HUES6 (cell line): ENCODE measurements around the gene ABCA3.

Experiments used
- H3K27ac ChIP-seq: 2 replicates; pipeline ENCODE4 v1.7.0; 2013; ENCODE audit warnings: low read depth, mild to moderate bottlenecking, low read length, inconsistent platforms
- H3K27me3 ChIP-seq: 2 replicates; pipeline ENCODE4 v1.6.1; 2013; ENCODE audit warnings: low read length; ENCODE audit not compliant: control insufficient read depth, insufficient read depth
- H3K36me3 ChIP-seq: 2 replicates; pipeline ENCODE4 v1.6.1; 2013; ENCODE audit warnings: low read length; ENCODE audit not compliant: control insufficient read depth, insufficient read depth
- H3K4me1 ChIP-seq: 2 replicates; pipeline ENCODE4 v1.6.1; 2013; ENCODE audit warnings: low read length; ENCODE audit not compliant: control insufficient read depth, insufficient read depth
- H3K4me3 ChIP-seq: 2 replicates; pipeline ENCODE4 v1.5.1; 2013; ENCODE audit warnings: low read depth, low read length
- H3K9ac ChIP-seq: one replicate; pipeline ENCODE4 v1.6.1; 2013; ENCODE audit warnings: mild to moderate bottlenecking, low read length
- H3K9me3 ChIP-seq: 2 replicates; pipeline ENCODE4 v1.6.1; 2013; ENCODE audit warnings: low read depth, low read length; ENCODE audit not compliant: control insufficient read depth, insufficient read depth

Gene ABCA3

DNA sequence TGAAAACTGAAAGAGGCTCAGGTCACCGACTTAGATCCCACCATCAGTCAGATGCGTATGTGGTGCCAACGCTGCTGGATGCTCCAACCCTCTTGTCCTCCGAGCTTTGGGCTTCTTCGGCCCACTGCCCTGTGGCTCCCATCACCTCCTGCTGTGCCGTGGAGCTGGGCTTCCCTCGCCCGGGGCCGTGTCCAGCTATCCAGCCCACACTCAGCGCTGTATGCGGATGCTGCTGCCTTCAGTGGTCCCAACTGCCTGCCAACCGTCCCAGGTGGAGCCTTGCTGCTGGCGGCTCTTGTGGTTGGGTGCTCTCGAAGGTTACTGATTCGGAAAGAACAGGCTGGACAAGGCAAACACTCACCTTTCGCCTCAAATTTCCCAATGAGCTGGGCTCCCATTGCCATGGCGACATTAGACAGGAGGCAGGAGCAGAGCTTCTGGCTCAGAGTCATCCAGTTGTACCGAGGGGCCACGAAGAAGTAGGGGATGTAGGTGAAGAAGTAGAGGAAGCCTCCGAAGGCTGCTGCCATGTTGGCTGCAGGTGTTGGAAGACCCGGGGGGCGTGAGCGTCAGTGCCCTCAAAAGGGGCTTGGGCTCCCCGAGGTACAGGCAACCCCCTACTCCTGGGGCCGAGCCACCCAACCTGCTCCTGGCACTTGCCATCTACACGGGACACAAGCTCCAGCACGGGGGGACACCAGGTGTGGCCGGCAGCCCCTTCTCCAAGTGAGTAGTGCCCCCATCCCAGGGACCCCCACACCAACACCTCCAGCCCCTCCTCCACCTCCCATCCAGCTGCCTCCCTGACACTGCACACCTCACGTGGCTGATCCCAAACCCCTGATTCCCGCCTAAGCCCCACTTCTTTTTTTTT, 32.2 kb downstream of the ABCA3 start:
- no peak overlapping the region for H3K4me3 ChIP-seq
- H3K4me1 ChIP-seq = no peaks in the 10 kb centered on the region
- no peak overlapping the region for H3K9ac ChIP-seq
- no peaks in the 10 kb centered on the region for H3K27me3 ChIP-seq
- no peaks in the 10 kb centered on the region for H3K9me3 ChIP-seq
- H3K36me3 ChIP-seq = no peaks in the 10 kb centered on the region
- no peak overlapping the region for H3K27ac ChIP-seq

DNA sequence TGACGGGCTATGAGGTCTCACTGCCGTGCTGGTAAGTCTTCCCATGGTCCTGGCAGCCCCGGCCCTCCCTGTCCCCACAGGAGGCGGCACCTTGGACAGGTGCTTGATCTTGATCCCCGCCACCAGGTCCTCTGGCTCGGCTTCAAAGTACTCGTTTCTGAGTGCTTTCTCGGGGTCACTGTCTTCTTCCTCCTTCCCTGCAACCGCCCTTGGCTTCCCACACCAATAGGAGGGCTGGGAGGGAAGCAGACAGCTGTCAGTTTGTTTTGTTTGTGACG, 40.7 kb downstream of the ABCA3 start:
- no peak overlapping the region for H3K9ac ChIP-seq

DNA sequence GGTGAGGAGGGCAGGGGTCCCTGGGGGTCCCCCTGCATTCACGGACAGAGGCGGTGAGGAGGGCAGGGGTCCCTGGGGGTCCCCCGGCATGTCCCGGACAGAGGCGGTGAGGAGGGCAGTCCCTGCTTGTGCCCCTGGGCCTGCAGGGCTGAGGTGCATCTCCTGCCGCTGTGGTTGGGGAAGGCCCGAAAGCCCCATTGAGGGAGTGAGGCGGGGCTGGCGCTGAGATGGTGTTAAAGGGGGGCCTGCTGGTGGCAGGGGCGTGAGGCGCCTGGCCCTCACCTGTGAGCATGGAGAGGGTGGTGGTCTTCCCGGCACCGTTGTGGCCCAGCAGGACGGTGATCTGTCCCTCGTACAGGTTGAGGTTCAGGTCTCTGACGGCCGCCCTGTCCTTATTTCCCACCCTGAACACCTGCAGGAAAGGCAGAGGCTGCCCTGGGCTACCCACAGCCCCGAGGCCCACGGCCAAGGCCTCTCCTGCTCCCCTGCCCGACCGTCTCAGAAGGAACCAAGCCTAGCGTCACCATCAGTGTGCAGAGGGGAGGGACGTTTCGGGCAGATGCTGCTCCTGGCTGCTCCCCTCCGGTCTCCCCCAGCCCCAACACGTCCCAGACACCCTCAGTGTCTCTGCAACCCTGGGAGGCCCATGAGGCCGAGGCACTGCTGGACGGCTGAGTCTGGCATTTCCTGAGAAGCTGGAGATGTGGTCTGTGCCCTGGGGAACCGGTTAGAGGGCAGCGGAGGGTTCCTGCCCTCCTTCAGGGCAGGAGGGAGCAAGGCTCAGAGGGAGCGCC, 41.2 kb downstream of the ABCA3 start:
- no peaks in the 10 kb centered on the region for H3K9me3 ChIP-seq
- H3K4me3 ChIP-seq = no peak overlapping the region
- H3K36me3 ChIP-seq = no peaks in the 10 kb centered on the region
- H3K27me3 ChIP-seq = no peaks in the 10 kb centered on the region
- H3K9ac ChIP-seq = no peak overlapping the region
- no peak overlapping the region for H3K27ac ChIP-seq
- no peaks in the 10 kb centered on the region for H3K4me1 ChIP-seq

More for the DNA sequence above, 40.7 kb downstream of the ABCA3 start:
- Histone ChIP-seq H3K36me3 (no peaks in the 10 kb centered on the region), H3K27ac (no peak overlapping the region), H3K4me3 (no peak overlapping the region), H3K27me3 (no peaks in the 10 kb centered on the region), H3K9me3 (no peaks in the 10 kb centered on the region), H3K4me1 (no peaks in the 10 kb centered on the region)

DNA sequence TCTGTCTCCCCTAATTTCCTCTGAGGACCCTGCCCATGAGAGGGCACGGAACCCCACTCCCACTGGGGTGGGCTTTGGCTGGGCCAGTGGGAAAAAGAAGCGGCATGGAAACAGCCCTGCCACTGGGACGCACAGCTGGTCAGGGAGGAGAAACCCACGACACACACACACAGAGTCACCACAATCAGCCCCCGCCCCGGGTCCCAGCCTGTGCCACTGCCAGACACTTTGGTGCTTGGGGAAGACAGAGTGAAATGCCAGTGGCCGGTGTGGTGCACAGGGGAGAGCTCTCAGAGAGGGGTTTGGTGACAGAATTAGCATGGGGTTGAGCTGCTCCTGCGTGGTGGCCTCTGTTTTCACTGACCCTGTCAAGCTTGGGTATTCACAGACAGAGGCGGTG, 41.9 kb downstream of the ABCA3 start:
- Histone ChIP-seq H3K9ac (no peak overlapping the region), H3K27me3 (no peaks in the 10 kb centered on the region), H3K4me1 (no peaks in the 10 kb centered on the region), H3K9me3 (no peaks in the 10 kb centered on the region), H3K4me3 (no peak overlapping the region), H3K27ac (no peak overlapping the region), H3K36me3 (no peaks in the 10 kb centered on the region)

DNA sequence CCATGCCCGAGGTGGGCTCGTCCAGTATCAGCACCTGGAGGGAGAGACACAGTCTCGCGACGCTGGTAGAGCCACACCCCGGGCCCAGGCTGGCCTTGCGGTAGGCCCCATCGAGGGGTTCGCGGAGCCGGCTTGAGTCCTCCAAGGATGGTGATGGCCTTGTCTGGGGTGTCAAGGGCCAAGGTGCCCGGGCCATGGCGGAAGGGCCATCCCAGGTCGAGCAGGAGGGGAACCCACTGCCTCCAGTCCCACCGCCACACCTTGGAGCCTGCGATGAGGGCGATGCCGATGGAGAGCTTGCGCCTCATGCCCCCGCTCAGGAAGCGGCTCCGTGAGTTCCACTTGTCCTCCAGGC, 43.0 kb downstream of the ABCA3 start:
- Histone ChIP-seq H3K27ac (no peak overlapping the region), H3K4me3 (no peak overlapping the region), H3K9ac (no peak overlapping the region), H3K9me3 (no peaks in the 10 kb centered on the region), H3K27me3 (no peaks in the 10 kb centered on the region), H3K36me3 (no peaks in the 10 kb centered on the region), H3K4me1 (no peaks in the 10 kb centered on the region)

DNA sequence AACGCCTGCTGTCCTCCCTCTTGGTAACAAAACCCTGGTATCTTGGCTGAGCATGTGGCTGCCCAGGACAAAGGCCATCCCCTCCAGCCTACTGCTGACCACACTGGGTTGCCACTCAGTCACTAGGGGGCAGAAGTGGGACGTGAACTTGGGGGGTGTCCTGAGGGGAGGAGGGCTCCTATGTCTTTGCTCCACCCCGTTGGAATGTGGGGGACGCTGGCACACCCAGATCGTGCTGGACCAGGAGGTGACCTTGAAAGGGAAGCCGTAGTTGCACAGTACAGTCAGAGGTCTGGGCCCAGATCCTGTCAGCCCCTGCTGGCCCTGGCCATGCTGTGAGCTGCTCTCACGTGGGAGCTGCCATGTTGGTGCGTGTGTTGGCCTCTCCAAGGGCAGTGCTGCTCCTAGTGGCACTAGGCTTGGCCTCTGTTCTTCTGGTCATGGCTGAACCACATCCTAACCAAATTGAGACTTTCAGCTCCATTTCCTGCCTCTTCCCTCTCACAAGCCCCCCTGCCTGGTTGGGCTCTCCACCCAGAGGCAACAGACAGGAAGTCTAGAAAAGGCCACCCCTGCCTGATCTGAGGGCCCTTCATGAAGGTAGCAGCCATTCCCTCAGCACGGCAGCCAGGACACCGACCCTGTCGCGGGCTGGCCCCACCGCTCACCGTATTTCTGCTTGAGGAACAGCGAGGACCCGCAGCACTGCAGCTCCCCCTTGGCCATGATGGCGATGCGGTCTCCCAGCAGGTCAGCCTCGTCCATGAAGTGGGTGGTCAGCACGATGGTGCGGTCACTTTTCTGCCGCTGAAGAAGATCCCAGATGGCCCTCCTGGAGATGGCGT, 43.6 kb downstream of the ABCA3 start:
- H3K9ac ChIP-seq = no peak overlapping the region
- H3K36me3 ChIP-seq = no peaks in the 10 kb centered on the region
- no peaks in the 10 kb centered on the region for H3K4me1 ChIP-seq
- no peak overlapping the region for H3K4me3 ChIP-seq
- no peaks in the 10 kb centered on the region for H3K9me3 ChIP-seq
- H3K27ac ChIP-seq = no peak overlapping the region
- H3K27me3 ChIP-seq = no peaks in the 10 kb centered on the region

DNA sequence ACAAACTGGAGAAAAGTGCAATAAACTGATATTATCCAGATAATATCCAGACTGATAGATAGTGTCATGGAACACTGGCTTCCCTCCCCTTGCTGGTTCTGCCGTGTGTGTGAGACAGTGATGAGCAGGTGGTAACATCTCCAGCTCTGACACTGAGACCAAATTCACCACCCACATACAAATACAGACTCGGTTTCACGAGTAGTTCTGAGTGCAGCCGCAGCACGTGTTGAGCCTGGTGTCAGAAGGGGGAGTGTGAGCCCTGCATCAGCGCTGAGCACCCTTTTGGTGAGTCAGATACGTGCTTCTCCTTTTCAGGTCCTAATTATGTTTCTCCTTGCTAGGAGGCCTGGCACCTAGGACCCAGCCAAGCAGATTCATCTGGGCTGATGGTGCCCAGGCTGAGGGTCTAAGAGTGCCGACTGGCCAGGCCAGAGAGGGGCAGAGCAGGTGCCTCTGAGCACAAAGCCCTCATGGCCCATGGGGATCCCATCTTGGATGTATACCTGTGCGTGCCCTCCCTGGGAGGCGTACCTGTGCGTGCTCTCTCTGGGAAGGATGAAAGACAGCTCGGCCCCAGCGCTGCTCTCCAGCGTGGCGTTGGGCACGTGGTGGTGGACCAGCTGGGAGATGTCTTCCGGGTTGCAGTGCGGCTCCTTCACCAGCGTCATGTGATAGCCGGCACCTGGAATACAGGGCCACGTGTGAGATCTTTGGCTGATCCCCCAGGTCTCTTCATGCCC, 45.3 kb downstream of the ABCA3 start:
- Histone ChIP-seq H3K27ac (no peak overlapping the region), H3K4me1 (no peaks in the 10 kb centered on the region), H3K27me3 (no peaks in the 10 kb centered on the region), H3K9ac (no peak overlapping the region), H3K9me3 (no peaks in the 10 kb centered on the region), H3K4me3 (no peak overlapping the region), H3K36me3 (no peaks in the 10 kb centered on the region)

DNA sequence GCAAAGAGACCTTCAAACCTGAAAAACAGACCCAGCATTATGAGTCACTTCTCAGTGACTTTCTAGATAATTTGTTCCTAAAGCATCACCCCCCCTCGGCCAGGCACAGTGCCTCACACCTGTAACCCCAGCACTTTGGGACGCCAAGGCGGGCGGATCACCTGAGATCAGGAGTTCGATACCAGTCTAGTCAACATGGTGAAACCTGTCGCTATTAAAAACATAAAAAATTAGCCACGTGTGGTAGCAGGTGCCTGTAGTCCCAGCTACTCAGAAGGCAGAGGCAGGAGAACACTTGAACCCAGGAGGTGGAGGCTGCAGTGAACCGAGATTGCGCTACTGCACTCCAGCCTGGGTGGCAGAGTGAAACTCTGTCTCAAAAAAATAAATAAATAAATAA, 48.3 kb downstream of the ABCA3 start:
- H3K27me3 ChIP-seq = no peaks in the 10 kb centered on the region
- no peak overlapping the region for H3K27ac ChIP-seq
- H3K4me1 ChIP-seq = no peaks in the 10 kb centered on the region
- H3K9me3 ChIP-seq = no peaks in the 10 kb centered on the region
- H3K9ac ChIP-seq = no peak overlapping the region
- H3K36me3 ChIP-seq = no peaks in the 10 kb centered on the region
- H3K4me3 ChIP-seq = no peak overlapping the region

DNA sequence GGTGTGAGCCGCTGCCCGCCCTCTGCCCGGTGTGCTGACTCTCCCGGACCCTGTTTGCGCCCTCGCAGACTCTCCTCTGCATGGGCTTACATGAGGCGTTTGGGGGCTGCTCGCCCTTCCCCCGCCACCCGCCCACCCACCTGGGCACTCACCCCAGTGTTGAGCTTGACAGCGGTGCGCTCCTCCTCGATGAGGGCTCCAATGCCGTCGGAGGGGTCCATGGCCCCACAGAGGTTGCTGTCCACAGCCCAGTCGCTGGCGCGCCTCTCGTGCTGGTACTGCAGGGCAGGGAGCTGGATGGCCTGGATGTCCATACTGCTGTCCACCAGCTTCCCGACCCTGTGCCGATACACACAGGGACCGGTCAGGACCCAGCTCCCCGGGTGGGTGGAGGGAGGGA, 51.2 kb downstream of the ABCA3 start:
- H3K4me3 ChIP-seq = no peak overlapping the region
- no peaks in the 10 kb centered on the region for H3K4me1 ChIP-seq
- H3K9ac ChIP-seq = no peak overlapping the region
- no peaks in the 10 kb centered on the region for H3K27me3 ChIP-seq
- no peak overlapping the region for H3K27ac ChIP-seq
- H3K9me3 ChIP-seq = no peaks in the 10 kb centered on the region
- H3K36me3 ChIP-seq = no peaks in the 10 kb centered on the region

DNA sequence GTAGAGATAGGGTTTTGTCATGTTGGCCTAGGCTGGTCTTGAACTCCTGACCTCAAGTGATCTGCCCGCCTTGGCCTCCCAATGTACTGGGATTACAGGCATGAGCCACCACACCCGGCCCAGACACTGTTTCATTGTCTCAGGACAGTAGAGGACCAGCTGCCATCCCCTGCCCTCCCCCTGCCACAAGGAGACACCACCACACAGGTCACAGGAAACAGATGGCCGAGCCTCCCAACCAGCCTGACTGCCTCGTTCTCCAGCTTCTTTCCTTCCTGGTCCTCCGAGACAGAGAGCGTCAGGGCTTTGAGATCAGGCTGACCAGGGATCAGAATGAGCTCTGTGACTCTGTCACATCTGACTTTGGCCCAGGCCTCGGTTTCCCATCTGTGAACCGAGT, 51.8 kb downstream of the ABCA3 start:
- no peak overlapping the region for H3K9ac ChIP-seq

More for the DNA sequence above, 51.8 kb downstream of the ABCA3 start:
- Histone ChIP-seq H3K4me3 (no peak overlapping the region), H3K27me3 (no peaks in the 10 kb centered on the region), H3K4me1 (no peaks in the 10 kb centered on the region), H3K36me3 (no peaks in the 10 kb centered on the region), H3K27ac (no peak overlapping the region), H3K9me3 (no peaks in the 10 kb centered on the region)
